NOMO-1 treated with DMSO at 0.1 percent for 48 hours (cell line): ENCODE data around the gene UNC13B.
"Not testable (repeated sequence)": the region's sequence is repeated elsewhere in the genome, so short reads cannot be mapped to it uniquely, and the experiment has no call there.

Experiments used
- DNase-seq: peaks from one replicate; lab custom pipeline; 2025; ENCODE audit not compliant: unreplicated experiment; lab: John Stamatoyannopoulos, UW

The UNC13B gene

DNA sequence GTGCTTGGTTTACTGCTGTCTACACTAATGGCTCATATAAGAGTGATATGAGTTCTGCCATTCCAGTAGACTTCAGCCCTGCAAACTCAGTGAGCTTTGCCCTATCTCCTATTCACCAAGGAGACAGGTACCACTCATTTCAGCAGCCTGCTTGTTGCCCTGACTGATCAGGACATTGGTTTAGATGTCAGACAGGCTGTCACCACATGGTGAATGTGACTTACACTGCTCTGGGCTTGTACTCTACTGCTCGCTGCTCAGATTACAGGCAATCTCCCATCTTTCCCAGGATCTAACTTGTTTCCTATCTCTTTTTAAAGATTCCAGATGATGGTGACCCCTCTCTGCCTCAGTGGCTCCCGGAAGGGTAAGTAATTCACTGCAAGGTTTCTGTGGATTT is 204.8 kb downstream of the UNC13B start:
- no peak for DNase-seq

DNA sequence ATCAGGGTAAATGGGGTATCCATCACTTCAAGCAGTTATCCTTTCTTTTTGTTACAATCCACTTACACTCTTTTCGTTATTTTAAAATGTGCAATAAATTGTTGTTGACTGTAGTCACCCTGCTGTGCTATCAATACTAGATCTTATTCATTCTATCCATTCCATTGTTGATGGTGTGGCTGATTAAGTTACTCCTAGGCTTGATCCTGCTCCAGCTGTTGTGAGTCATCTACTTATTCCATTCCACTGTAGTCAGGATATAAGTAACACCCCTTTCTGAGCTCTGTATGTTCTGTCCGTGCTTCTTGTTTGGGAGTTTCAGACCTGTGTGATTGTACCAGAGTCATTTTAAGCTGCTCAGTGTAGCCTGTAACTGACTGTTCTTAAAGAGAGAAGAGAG is 205.6 kb downstream of the UNC13B start:
- DNase-seq = no peak

DNA sequence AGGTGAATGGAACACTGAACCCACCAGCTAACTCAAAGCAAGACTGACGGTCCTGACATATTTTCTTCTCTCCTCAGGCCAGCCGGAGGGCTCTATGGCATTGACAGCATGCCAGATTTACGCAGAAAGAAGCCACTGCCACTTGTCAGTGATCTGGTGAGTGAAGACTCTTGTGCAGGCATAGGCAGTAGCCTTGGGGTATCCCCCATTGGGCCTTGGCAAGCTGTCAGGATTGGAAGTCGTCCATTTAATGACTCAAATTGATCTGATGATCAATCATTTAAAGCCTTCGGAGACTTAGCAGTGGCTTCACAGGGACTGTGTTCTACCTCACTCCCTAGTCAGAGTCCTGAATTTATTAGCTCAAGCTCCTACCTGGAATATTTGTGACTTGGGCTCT is 208.4 kb downstream of the UNC13B start:
- DNase-seq = no peak

DNA sequence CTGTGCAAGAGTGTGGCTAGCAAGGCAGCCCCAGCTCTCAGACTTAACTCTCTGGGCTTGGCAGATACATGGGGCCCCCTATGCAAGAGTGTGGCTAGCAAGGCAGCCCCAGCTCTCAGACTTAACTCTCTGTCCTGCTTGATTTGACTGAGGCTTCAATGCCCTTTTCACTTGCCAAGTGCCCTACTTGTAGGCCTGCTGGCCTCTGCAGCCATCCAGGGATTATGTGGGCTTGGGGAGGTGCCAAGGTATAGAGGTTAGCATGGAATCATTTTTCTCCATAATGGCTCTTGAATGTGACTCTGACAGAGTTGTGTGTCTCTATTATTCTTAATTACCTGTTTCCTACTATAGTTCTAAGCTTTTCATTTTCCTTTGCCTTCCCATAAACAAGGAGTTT is 212.6 kb downstream of the UNC13B start:
- no peak for DNase-seq

DNA sequence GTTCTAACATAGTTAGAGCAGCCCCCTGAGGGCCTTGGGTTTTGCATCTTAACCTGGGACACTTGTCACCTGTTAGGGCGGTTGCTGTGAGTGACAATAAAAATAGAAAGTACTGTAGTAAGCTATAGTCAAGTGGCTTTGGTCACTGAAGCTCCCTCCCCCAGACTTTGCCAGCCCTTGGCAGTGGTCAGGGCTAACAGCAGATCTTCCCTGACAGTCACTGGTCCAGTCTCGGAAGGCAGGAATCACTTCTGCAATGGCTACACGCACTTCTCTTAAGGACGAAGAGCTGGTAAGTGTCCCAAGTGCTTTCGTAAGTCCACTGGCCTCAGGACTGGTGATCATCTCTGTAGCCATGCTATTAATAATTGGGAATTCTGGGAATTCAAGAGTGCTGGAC is 213.1 kb downstream of the UNC13B start:
- DNase-seq = no peak

DNA sequence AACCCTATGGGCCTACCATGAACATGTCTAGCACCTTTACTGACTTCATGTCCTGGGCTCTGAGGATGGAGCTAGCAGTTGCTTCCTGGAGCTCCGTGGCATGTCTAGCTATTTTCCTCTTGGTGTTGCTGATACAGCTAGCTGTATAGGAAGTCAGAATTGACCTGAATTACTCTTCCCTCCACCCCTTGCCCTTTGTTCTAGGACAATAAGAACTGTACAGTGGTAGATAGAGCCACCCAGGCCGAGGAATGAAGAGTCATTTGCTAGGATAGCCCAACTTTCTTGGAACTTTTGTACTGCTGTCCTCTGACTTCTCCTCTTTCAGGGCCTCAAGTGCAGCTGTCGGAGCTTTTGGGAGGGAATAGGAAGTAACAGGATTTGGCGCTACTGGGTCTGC is 218.2 kb downstream of the UNC13B start:
- no peak for DNase-seq

DNA sequence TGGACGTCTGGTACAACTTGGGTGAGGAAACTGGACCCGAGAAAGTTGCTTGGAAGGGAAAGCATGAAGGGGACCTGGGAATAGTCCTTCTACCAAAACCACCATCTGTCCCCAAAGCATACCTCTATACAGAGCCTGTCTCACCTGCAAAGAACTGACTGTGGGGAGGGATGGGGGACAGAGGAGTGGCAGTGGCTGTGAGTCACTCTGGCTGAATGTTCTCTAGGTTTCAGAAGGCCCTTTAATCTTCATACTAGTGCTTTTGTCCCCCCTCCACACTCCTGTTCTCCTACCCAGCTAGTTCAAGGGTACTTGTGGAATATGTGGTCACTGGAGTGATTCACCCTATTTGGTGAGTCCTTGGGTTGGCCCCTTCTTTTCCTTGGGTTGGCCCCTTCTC is 218.8 kb downstream of the UNC13B start:
- no peak for DNase-seq

DNA sequence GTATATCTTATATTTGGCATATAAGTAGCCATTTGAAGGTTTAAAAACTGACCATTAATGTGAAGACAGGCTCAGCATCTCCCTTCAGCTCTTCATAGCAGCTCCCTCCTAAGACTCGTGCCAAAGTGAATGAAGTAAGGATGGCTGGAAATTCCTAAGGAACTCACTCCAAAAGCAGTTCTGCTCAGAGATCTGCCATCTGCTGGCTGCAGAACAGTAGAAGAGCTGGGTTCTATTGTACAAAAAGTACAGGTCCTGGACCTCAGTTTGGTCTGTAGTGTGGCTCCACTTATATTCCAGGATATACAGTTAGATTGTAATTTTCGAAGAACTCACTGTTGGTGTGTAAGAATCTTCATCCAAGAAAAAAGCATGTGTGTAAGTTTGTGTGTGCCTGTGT is 223.2 kb downstream of the UNC13B start:
- no peak for DNase-seq

DNA sequence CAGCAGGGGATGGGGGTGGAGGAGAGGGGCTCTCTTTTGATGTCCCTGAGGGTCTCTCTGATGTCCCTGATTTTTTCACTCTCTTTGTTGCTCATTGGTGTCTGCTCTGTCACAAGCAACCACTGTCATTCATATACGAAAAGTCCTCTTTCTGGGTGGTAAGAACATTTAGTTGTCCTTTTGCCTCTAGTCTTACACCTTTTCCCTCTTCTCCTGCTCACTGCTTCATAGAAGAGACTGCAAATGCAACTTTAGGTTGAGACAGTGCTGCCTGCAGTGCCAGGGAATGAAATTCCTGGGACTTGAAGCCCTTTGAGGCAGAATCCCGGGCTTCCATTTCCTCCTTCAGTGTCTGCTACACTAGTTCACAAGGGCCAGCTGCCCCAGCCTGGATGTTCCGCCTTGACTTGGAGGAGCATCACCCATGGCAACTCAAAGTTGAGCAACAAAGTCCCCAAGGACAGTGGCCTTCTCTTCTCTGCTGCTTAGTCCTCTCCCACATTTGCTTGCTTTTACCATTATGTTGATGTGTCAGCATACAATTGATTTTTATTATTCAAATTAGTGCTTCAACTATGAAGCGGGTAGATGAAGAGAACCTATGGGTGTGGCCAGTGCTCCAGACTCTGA is 233.4 kb downstream of the UNC13B start:
- DNase-seq = no peak

DNA sequence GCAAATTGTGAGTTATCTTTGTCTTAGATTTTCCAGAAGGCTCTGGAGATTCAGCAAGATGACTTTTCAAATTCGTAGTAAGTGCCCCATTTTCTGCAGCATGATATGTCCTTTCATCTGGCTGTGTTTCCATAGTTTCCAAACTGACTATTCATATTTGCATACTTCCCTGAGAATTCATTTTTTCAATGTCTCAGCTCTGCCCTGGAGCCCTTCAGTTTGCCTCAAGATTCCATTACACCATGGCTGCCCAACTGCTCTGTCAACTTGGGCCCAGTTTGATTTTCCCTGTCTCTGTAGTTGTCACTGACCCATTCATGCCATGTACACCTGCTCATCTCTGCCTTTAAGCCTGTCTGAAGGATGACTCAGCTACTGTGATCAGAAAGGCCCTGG is 233.9 kb downstream of the UNC13B start:
- DNase-seq = no peak

DNA sequence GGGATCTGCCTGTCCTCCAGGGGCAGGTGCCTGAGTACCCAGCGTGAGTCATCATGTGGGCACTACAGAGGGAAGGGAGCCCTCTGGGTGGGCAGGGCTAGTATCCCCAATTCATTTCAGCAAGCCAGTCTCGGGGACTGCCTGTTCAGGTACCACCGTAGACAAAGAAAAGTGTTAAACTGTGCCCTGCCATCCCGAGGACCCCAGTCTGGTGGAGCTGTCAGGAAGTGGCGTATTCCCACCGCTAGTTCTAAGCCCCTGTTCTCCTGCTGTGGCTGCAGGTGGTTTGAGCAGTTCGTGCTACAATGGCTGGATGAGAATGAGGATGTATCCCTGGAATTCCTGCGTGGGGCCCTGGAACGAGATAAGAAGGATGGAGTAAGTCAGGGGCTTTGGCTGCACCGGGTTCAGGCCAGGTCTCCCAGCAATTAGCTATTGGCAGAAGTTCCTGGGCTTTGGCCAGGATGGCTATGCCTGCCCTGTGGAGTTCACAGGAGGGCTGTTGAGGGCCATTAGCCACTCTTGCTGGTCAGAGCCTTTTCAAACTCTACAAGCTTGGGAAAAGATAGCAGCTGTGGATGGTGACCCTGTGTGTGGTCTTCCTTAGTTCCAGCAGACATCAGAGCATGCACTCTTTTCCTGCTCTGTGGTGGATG is 234.9 kb downstream of the UNC13B start:
- DNase-seq = no peak

DNA sequence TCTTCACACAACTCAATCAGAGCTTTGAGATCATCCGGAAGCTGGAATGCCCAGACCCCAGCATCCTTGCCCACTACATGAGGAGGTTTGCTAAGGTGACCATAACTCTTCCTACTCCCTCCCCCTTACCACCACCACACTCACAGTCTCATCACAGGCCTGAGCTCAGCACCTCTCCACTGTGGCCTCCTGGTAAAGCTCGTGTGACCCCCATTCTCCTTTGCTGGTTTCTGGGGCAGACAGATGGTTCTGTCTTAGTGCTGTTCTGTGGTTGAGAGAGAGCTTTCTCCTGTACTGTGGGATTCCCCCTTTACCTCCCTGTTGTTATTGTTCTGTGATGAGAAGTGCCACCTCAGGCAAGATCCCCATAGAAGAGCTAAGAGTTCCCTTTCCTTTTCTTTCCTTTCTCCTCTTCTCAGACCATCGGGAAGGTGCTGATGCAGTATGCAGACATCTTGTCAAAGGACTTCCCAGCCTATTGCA is 235.4 kb downstream of the UNC13B start:
- no peak for DNase-seq

DNA sequence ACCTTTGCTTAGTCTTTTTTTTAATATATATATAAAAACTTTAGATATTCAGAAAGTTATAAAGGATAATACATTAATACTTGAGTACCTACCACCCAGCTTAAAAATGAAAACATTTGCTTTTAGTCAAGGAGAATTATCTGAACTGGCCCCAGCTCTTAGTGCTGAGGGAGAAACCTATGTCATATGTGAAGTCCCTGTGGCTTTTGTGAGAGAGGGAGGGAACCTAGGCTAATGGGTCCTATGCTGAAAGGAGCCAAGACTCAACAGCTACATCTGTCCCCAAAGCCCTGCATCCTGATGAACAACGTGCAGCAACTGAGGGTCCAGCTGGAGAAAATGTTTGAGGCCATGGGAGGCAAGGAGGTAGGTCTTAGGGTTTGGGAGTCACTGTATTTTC is 236.1 kb downstream of the UNC13B start:
- no peak for DNase-seq

DNA sequence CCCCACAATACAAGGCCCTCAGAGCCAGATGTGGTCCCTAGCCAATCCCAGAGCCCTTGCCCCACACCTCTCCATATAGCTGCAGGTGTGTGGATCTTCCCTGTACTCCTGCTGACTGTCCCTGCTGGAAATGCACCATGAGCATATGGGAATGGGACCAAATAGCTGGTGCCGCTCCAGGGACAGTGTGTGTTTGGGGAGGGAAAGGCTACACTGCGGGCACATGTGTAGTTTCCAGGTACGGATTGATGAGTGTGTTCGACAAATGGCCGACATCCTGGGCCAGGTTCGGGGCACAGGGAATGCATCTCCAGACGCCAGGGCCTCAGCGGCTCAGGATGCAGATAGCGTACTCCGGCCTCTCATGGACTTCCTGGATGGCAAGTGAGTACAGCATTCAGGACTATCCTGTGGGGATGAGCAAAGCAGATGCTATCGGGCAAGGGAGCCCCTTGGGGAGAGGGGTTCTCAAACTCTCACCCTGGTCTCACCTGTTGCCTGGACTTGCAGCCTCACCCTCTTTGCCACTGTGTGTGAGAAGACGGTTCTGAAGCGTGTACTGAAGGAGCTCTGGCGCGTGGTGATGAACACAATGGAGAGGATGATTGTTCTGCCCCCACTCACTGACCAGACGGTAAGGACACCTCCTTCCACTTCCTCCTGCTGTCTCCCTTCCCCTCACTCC is 237.0 kb downstream of the UNC13B start:
- DNase-seq = no peak

DNA sequence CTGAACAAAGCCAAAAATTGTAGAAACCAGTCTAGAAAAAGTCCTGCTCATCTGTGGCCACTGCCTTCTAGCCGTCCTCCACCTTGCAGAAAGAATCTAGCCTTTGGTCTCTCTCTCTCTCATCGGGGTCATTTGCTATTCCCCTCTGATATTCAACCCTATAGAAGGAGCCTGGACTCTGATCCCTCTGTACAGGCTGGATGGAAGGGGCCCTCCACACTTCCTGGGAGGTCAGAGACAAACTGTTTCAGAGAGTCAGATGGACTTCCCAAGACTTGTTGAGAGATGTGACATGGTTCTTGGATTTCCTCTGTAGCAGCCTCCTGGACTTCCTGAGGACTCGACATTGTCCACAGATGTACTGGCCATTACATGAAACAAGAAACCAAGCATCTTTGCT is 243.1 kb downstream of the UNC13B start:
- DNase-seq = no peak

DNA sequence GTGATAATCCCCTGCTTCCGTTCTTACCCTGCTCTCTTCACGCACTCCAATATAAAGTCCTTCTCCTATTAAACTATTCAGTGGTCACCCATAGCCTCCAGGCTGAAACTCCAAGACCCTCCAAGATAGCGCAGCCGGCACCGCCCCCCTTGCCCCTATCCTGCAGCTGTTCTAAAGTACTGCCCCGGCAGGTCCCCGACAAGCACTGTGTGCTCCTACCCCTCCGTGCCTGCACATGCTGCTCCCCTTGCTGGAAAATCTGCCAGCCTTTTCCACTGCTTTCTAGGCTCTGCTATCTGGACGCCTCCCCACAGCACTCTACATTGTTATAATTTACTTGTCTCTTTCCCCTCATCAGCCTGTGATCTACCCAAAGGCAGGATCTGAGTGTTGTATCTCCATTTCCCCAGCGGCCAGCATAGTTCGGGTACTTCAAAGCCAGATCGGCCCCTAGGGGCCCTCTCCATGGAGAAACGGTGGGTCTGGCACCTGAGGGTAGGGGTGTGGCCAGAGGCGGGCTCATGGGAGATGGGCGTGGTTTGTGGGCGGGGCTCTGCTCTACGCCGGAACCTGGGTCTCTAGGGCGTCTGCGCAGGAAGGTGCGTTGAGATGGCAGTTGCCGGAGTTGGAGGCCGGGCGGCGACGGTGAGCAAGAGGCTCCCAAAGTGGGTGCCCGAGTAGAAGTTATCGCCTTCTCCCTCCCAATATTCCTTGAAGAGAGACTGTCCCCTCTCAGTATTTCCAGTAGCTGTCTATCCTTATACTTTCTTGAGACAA is 244.6 kb downstream of the UNC13B start:
- peak; percentile 10 for DNase-seq

DNA sequence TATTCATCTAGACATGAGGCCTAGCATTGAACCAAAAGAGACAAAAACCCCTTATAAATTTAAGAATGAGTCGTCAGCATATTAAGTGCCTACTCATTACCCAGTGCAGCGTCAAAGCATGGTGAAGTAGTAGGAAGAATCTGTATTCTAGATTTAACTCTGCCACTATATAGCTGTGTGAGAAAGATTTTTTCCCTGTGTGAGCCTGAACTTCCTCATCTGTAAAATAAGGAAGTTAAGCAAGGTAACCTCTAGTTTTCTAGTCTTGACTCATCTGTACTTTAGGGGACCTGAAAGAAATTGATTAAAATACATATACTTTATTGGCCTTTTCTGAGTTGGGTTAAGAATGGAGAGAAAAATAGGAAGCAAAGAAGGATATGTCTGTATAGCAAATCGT is 246.0 kb downstream of the UNC13B start:
- peak; percentile 95 for DNase-seq

DNA sequence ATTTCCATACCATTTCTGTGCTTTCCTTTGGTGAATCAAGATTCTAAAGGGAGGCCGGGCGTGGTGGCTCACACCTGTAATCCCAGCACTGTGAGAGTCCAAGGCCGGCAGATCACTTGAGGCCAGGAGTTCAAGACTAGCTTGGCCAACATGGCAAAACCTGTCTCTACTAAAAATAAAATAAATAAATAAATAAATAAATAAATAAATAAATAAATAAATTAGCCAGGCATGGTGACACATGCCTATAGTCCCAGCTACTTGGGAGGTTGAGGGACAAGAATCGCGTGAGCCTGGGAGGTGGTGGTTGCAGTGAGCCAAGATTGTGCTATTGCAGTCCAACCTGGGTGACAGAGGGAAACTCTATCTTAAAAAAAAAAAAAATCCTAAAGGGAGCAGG is 247.6 kb downstream of the UNC13B start:
- DNase-seq = not testable (repeated sequence)

DNA sequence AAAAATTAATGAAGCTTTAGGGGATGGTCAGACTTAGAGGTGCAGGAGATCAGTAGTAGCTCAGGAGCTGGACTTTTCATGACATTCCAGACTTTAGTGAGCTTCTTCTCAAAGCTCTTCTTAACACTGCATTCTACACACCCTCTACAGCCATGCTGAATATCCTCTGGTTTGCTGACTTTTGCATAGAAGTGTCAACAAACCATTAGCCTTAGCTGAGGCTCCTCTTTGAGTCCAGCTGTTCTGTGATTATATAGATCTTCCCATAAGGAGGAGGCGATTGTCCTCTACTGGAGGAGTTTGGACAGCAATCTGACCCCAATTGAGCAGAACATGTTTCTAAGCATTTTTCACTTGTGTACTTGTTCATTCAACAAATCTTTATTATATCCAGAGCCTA is 253.1 kb downstream of the UNC13B start:
- DNase-seq = no peak

DNA sequence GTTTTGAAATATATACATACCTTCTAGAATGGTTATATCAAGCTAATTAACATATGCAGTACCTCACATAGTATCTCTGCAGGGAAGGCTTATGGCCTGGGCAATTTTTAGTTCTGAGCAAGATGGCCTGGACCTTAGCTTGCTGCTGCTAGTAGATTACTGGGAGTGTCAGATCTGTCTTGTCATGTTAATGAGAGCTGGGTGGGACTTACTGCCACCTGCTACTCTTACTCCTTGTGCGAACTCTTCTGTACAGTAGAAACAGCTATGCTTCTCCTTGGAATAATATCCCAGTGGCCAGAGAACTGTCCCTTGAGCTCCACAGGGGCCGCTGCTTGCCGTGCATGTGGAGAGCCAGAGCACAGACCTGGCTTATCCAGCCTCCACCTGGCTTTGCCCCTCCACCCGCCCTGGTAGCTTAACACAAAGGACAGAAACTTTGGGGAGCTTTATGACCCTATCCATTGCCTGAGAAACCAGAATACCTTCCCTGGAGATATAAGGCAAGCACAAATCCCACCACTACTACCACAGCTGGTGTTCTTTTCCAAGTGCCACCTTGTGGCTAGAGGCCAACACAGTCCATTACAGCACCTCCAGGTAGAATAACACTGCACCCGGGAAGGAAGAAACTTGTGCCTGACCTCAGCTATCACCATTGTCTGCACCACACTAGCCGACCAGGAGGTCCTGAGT is 253.7 kb downstream of the UNC13B start:
- DNase-seq = no peak

DNA sequence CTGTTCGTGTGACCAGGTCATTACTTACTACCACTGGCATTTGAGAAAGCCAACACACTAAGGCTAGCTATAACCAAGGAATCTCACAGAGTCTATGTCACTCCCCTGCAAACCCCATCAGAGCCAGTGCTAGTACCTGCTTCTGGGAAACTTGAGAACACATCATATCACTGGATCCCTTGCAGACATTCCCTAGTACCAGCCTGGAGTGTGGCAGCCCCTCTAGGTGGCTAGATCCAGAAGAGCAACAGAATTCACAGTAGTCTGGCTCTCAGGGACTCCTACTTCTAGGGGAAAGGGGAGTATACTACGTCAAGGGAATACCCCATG is 254.3 kb downstream of the UNC13B start:
- DNase-seq = no peak
